MM.1S (cell line): ENCODE data around the gene UBE2K.

Source experiments
- CTCF ChIP-seq: fragments of 300-600 bp; sonication (generic); IDR thresholded peaks from 2 replicates; pipeline ENCODE4 v1.5.1; 2016; ENCODE audit warnings: antibody characterized with exemption, low read length, mixed read lengths
- EZH2 ChIP-seq: fragments of 300-600 bp; sonication (generic); optimal IDR thresholded peaks from 2 replicates; pipeline ENCODE3; 2017; ENCODE audit warnings: low read depth, mild to moderate bottlenecking, antibody characterized with exemption, low read length, mixed read lengths

DNA sequence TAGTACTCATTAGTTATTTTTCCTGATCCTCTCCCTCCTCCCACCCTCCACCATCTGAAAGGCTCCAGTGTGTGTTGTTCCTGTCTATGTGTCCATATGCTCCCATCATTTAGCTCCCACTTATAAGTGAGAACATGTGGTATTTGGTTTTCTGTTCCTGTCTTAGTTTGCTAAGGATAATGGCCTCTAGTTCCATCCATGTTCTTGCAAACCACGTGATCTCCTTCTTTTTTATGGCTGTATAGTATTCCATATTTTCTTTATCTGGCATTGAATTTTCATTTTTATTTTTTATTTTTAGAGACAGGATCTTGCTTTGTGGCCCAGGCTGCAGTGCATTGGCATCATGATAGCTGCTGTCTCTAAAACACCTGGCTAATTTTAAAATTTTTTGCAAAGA is 11.9 kb upstream of the UBE2K start:
- TF ChIP-seq CTCF (no peak), EZH2 (no peak)
